TTC549 (cell line): ENCODE data around the gene MPG.

Experiments
- FAIRE-seq: peaks from 2 replicates; lab custom pipeline; 2012; peaks lifted over from hg19 to GRCh38; lab: Jason Lieb, UNC

Gene MPG

DNA sequence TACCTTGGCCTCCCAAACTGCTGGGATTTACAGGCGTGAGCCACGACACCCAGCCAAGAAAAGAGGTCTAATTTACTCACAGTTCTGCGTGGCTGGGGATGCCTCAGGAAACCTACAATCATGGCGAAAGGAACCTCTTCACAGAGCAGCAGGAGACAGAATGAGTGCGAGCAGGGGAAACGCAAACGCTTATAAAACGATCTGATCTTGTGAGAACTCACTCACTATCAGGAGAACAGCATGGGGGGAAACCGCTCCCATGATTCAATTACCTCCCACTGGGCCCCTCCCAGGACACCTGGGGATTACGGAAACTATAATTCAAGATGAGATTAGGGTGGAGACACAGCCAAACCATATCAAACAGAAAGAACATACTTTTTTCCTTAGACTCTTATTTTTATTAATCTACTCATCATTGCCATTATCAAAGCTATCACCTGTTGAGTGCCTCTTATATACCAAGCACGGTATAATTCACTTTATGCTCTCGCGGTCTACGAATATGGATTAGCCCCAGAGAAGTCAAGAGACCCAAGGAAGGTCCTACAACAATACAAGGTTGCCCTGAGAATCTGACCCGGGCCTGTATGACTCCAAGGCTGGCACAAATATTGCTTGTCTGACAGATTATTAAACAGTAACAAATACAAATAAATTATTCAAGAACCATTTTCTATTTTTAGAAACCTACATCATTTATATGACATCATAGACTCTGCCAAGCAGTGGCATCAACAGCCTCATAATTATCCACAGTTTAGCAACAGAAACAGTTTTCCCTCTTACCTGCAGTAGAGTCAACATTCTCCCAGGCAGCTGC, 27.0 kb upstream of the MPG start:
- FAIRE-seq: no peak

DNA sequence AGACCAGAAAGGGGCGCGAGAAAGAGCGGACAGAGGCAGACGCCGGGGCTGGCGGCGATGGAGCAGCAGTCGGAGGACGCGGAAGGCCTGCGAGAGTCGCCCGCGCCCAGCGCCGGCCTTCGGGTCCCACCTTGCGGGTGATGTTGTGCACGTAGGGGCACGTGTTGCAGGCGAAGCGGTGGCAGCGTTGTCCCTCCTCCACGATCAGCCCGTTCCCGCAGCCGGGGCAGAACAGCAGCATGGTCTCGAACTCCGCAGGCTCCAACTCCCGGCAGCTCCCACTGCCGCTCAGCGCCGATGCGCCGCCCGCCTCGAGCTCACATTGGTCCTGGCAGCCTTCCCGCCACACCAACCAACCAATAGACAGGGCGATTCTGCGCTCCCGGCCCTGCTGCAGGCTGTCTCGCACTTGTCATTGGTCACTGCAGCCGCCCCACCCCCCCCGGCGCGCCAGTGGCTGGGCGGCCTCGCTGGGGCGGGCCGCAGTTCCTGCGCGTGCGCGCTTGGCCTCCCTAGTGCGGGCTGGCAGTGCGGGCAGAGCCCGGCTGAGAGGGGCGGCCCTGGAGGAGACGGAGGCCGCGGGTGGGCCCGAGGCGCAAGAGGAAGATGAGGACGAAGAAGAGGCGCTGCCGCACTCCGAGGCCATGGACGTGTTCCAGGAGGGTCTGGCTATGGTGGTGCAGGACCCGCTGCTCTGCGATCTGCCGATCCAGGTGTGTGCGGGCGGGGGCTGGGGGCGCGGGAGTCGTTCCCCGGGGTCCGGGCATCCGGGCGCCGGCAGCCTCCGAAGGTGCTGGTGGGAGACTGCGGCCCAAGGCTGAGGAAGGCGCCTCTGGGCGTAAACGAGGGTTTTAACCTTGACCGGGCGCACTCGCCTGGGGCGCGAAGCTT, 24.4 kb upstream of the MPG start, which contains the start of the genes POLR3K and SNRNP25:
Gene POLR3K (minus strand): TSS at position 263 of the 891 bp plus-strand sequence. CDS start 22 bp downstream, at position 241.
Gene SNRNP25 (plus strand): TSS at position 483 of the 891 bp plus-strand sequence. CDS start 189 bp downstream, at position 672.
- no peak for FAIRE-seq

DNA sequence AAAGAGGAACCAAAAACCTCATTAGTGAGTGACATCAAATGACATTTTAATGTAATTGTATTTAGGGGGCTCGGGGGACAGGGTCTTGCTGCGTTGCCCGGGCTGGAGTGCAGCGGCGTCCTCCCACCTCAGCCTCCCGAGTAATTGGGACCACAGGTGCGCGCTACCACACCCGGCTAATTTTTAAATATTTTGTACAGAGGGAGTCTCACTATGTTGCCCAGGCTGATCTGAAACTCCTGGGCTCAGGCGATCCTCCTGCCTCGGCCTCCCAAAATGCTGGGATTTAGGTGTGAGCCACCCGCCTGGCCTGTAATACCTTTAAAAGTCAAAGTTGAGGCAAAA, 23.8 kb upstream of the MPG start:
- FAIRE-seq: no peak

DNA sequence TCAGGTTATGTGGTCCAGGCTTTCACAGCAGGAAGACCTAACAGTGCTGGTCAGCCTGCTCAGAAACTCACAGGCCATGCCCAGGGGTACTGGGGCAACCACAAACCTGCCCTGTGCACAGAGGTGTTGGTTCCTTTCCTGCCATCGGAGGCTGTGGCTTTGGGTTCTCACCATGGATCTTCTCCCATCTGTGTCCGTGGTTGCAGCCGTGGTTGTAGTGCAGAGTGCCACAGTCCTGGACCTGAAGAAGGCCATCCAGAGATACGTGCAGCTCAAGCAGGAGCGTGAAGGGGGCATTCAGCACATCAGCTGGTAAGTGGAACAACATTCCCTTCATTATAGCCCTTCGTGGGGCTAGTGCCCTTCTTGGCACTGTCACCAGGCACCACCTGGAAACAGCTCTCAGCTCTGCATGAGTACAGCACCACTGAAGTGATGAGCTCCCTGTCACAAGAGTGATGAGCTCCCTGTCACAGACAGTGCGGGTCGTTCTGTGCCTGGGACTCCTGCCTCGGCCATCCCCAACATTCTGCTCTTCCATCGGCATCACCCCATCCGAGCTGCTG, 22.4 kb upstream of the MPG start:
- no peak for FAIRE-seq

DNA sequence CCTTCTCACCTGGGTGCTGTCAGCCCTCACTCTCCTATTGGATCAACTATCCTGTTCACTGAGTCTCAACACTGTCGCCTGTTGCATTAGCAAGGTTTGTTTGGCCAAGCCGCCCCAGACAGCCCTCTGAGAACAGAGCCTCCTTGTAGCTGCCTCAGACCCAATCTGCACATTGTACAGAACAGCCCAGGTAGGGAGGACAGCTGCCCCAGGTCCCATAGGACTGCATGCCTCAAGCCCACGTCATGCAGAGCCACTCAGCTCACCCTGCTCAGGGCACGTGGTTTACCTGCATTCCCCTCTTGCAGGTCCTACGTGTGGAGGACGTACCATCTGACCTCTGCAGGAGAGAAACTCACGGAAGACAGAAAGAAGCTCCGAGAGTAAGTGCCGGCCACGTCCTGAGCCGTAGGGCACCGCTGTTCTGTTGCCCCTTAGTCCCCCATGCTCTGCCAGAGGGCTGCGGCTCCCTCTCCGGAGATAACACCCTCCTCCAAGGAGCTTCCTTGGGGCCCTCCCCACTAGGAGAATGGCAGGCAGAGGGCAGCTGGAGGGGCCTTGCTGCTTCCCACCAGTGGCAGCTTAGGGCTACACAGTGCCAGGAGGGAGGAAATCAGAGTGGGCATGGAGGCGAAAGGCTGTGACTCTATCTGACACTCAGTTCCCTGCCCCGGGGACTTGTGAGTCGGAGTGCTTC, 21.6 kb upstream of the MPG start:
- FAIRE-seq: no peak

DNA sequence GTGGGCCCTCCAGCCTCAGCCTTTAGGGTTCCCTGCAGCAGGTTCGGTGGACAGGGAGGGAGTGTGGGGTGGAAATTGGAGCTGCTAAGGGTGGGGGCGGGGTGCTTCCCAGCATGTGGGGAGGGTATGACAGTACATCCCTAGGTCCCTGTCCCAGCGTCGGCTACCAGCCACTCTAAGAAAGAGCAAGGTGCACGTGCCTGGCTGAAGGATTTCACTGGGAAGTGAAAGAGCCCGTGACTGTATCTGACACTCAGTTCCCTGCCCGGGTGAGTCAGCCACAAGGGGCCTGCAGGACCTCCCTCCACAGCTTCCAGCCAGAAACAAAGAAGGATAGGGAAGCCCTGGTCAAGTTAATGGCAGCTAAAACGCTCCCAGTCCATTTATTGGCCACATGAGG, 20.3 kb upstream of the MPG start:
- no peak for FAIRE-seq

DNA sequence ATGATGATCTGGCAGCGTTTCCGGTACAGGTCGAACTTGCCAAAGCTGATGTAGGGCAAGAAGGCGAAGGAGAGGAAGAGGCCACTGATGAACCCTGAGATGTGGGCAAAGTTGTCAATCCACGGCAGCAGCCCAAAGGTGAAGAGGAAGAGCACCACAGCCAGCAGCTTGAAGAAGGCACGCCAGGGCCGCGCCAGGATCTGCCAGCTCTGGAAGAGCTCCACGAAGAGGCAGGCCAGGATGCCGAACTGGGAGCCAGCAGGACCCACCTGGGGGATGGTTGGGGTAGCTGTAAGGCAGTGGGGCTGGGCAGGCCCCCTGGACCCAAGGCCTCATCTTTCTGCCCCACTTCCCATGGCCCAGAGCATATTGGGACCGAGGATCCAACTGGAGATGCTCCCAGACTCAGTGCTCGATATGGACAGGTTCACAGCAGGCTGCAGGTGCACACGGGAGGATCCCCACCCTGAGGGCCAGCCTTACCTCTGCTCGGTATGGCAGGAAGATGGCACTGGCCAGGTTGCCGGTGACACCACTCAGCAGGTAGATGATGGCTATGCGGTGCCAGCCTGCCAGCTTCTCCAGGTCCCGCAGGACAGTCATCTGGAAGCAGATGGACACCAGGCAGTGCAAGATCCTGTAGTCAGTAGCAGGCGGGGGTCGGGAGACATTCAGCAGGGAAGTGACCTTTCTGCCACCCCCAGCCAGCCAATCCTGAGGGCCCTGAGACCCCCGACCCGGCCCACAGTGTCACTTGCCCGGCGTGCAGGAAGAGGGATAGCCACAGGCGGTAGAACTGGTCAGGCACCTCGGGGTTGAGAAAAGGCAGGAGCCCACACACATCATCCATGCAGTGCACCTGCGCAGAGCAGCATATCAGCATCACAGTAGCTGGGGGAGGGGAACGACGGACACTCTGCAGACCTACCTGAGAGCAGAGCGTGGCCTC, 19.3 kb upstream of the MPG start:
- FAIRE-seq: no peak

DNA sequence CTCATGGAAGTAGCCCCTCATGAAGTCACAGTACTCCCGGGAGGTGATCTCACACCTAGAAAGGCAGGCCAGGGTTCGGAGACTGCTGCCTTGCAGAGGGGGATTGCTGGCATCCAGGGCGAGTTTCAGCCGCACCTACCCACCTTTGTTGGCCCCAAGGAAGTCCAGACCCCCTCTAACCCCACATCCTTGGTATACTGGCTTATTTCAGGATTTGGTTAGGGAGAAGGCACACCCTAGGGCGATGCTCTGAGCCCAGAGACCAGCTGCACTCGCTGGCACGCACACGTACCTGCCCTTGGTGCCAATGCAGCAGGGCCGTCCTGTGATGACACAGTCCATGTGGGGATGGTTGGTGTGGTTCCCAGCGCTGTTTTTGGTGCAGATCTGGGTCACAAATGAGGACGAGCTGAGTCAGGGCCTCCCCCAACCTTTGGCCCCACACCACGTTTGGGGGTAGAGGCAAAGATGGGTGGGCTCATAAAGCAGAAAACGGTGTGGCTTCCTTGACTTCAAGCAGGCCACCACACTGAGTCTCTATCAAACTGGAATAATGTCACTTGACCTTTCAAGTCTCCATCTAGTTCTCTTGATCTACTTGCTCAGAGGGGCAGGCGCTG, 18.5 kb upstream of the MPG start:
- no peak for FAIRE-seq

DNA sequence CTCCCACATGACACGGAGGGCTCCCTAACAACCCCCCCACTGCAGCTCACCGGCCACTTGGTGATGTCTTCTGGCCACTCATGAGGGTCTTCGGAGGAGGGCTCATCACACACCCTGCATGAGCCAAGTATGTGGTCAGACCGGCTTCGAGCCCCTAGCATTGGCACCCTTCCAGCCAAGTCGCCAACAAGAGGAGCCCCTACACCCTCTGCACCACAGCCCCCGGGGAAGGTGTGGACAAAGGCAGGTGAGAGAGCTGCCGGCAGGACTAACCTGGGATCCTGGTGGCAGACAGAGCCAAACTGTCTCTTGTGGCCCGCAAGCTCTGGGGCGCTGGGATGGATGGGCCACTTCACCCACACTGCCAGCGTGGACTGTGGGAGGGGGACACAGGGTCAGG, 17.9 kb upstream of the MPG start:
- FAIRE-seq: no peak

DNA sequence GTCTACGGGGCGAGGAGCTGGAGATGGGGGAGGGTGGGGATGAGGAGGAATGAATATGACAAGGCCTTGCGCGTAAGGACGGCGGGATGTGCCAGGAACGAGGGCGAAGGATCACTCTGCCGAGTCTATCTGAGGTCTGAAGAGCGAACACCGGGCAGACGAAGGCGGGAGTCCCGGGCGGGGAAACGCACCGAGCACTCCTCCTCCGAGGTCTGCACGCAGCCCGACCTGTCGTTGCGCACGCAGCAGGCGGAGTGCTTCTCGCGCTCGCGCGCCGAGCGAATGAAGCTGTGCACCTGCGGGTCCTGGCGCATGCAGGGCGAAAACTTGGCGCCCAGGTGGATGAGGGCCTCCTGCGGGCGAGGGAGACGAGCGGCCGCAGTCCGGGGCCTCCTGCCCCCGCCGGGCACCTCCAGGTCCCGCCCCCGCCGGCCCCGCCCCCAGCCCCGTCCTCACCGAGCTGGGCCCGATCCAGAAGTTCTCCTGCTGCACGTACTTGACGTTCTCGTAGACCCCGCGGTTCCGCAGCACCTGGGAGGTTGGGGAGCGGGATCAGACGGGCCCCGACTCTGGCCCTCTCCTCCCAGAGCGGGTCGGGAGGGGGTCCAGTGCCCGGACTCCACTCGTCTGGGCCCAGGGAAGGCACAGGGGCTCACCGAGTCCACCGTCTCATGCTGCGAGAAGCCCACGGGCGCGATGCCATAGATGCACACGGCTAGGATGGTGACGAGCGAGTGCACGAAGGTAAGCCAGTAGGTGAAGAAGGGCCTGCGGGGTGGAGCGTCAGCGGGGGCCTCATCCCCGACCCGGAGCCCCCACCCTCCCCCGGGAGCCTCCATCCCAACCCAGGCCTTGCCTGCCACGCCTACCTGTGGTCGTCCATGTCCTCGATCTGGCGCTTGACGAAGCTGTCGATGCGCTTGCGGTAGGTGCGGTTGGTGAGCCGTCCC, 16.8 kb upstream of the MPG start:
- no peak for FAIRE-seq

DNA sequence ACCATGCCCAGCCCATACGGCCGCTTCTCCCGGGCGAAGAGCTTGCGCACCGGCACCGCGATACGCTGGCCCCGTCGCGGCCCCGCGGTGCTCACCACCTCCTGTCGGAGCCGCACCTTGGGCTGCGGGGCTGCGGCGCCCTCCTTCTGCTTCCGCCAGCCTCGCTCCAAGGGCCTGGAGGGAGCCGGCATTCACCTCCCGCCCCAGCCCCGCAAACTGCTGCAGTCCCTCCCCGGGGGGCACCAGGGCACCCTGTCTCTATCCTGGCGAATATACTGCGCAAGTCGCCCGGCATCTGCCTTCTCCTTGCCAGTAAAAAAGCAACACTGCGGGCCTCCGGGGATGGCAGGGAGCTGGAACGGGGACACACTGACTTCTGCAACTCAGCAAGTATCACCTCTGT, 16.1 kb upstream of the MPG start:
- FAIRE-seq: no peak

DNA sequence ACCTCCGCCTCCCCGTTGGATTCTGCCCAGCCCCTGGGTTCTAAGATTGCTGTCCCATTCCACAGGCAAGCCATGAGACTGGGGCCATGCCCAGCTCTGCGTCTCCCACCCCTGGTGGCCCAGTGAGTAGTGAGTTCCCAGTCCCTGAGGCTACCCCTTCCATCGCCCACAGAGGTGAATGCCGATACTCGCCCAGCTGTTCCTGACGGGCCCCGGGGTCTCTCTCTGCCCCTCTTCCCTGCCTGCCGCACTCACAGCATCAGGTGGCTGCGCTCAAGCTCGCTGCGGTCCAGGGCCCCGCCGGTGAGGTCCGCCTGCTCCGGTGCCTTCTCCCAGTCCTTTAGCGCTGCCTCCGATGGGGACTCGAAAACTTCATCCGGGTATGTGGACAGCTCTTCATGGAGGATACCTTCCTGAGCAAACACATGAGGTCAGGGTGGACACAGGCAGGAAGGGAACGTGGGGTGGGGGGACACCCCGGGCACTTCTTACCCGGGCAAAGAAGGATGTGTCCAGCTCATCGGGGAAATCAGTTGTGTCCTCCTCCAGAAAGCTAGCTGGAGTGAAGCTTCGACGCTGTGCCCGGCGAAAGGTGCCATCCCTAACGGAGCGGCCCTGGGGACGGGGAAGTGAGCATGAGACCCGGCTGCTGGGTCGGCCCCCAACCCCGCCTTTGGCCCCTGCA, 15.6 kb upstream of the MPG start:
- FAIRE-seq: no peak

DNA sequence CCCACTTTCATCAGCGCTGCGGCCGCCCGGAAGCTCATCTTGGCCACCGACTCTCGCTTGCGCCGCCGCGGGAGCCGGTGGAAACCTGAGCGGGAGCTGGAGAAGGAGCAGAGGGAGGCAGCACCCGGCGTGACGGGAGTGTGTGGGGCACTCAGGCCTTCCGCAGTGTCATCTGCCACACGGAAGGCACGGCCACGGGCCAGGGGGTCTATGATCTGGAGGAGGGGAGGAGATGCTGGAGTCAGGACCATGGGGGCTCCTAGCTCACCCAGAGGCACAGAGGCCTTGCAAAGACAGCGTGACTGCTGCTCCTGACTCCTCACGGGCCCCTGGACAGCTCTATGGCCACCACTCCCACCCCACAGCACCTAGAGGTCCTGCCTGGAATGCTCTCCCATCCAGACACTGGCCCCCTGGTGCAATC, 15.0 kb upstream of the MPG start:
- no peak for FAIRE-seq

DNA sequence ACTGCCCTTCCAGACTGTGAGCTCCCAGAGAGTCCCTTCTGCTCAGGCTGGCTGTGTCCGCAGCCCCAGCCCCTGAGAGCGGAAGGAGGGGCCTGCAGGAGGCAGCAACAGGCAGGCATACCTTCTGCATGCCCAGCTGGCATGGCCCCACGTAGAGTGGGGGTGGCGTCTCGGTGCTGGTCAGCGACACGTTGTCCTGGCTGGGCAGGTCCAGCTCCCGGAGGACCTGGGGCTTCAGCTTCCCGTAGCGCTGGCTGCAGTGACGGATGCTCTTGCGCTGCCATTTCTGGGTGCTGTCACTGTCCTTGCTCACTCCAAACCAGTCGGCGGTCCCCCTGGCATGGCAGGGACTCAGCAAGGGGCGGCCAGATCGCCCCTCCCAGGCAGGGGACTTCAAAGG, 14.6 kb upstream of the MPG start:
- no peak for FAIRE-seq

DNA sequence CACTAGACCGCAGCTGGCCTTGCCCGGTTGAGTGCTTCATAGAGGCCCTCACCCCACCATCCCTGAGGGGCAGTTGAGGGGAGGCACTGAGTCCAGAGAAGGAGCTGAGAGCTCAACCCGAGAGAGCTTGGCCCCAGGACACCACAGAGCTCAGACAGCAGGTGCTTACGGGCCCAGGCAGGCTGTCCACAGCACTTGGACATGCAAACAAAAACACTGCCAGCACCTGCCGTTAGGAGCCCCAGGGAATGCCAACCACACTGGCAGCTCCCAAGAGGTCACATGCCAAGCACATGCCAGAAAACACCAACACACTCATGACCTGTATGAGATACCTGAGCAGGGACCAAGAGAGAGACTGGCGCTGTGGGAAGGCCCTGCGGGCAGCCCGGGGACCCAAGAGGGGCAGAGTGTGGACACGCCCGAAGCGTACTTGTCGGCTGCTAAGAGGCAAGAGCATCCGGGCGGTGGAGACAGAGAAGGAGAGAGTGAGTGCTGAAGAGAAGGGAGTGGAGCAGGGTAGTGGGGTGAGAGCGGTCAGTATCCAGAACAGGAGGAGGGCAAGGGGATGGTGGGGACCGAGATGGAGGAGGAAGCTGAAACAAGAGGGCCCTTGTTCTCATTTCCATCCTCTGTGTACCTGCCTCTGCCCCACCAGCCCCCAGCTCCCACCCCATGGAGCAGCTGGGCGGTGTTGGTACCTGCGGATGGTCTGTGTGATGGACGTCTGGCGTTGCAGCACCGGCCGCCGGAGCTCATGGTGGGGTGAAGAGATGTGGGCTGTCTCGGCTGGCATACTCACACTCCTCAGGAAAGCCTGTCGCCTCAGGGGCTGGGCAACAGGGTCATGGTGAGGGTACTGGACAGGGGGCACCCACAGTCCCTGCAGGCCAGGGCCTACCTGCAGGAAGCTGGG, 13.8 kb upstream of the MPG start:
- no peak for FAIRE-seq

DNA sequence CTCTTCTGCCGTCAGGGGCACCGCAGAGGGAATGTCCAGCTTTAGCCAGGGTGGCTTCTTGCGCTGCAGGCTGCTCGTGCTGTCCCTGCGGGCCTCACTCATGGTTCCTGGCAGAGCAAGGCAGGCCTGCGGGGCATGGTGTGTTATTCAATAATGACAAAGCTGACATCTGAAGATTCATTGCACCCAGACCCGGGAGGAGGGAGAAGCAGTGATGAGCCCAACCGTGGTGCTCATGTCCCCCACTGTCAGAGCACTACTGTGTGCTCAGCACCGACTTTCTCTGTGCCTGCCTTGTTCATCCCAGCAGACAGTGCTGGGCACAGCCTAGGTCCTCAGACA, 13.1 kb upstream of the MPG start:
- FAIRE-seq: no peak

DNA sequence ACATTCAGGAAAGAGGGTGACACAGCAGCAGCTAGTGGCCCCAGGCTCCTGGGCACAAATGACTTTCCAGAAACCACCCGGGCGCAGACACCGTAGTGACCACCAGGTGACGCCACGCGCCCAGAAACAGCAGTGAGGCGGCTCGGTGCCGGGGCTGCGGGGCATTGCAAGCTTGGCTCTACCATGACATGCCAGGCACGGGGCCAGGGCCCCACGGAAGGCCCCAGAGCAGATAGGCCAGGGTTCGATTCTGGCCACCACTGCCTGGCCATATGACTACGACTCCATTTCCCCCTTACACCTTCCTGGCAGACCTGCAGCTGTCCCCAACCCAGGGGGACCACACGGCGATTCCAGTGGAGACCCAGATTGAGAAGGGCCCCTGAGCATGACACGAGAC, 12.3 kb upstream of the MPG start:
- FAIRE-seq: no peak
